Measurements from ENCODE around the gene ENDOV. TPM values are rescaled to one million over a fixed set of nuclear protein-coding genes. Genes with fewer than 3 reads are reported as not detected.

The ENDOV gene
- total RNA-seq, 4 donors from 2014 or later, result 9.1 to 14.7 (median 13.0) TPM

DNA sequence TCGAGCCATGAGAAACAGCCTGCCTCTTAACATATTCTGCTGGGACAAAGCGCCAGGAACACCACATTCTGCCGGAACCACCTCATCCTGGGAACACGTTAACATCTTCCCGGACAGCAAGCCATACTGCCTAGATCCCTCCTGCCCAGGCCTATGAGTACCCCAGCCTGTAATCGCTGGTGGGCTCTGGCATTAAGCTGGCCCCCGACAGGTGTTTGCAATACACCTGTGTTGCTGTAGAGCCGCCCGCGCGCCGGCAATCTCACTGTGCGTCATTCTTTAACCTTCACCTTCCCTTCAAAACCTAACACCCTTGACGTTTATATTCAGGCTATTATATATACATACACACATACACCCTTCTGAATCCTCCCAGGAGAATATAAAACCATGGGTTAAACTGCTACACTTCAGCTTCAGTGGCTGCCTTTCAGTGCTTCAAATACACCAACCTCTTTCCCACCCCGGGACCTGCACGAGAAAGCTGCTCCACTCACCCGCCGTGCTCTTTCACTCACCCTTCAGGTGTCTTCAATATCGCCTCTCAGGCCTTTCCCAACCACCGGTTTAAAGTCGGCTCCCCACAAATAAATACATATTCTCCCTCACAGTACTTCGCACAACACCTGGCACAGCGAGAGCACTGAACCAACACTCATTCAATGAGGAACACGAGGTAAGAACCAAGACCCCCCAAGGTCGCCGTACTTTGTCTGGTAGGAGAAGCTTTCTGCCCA lies 1.0 kb upstream of the ENDOV start:
- TF ChIP-seq POLR2A (IDR thresholded peaks at IDR 0.05; ENCODE audit: low read depth), result no peak
- TF ChIP-seq EP300 (IDR thresholded peaks at IDR 0.05), result no peak
- no peak for TF ChIP-seq CTCF (IDR thresholded peaks at IDR 0.05)
- TF ChIP-seq POLR2AphosphoS5 (IDR thresholded peaks at IDR 0.05), result no peak
- H3K27me3 ChIP-seq, result no peaks in the 10 kb centered on the region
- no peak for DNase-seq (ENCODE audit: extremely low spot score)
- 50% methylated on average over 26 of the region's 26 CpGs for WGBS
- no peaks in the 10 kb centered on the region for H3K9me3 ChIP-seq
- H3K27ac ChIP-seq (replicated peaks in 1 of 4), result no peak overlapping the region
- H3K4me1 ChIP-seq, result peaks cover 26 to 46% (median 34%) of the 10 kb centered on the region in 4 donors
- intact Hi-C loops (cut with DNase I), result no loop called here
- peak overlapping the region; percentile 77 to 87 (median 84) for H3K4me3 ChIP-seq
- peaks cover 0 to 16% (median 10%) of the 10 kb centered on the region in 4 donors for H3K36me3 ChIP-seq

DNA sequence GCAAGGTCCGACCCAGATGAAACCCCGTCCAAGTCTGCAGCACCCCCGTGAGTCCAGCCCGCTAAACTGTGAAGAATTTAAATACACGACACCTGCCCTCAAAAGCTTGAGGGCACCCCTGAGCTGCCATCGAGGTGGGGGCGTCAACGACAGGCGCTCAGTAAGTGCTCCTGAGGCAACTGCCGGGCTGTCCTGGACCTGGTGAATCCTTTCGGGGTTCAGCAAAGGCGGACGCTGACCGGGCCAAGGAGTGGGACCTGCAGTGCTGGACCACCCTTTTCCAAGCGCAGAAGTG lies 512 bp upstream of the ENDOV start:
- H3K9me3 ChIP-seq, result no peaks in the 10 kb centered on the region
- no CpG with 5 or more reads among the region's 15 CpGs for WGBS
- H3K27ac ChIP-seq (replicated peaks in 1 of 4), result peak overlapping the region; percentile 94 to 97 (median 96)
- peaks cover 0 to 18% (median 11%) of the 10 kb centered on the region in 4 donors for H3K36me3 ChIP-seq
- peaks cover 26 to 46% (median 34%) of the 10 kb centered on the region in 4 donors for H3K4me1 ChIP-seq
- H3K4me3 ChIP-seq, result peak overlapping the region; percentile 77 to 87 (median 84)
- TF ChIP-seq EP300 (IDR thresholded peaks at IDR 0.05) (no peak), POLR2A (IDR thresholded peaks at IDR 0.05; ENCODE audit: low read depth) (no peak), CTCF (IDR thresholded peaks at IDR 0.05) (no peak), POLR2AphosphoS5 (IDR thresholded peaks at IDR 0.05) (no peak)
- no peaks in the 10 kb centered on the region for H3K27me3 ChIP-seq
- intact Hi-C loops (cut with DNase I), result no loop called here
- DNase-seq (ENCODE audit: extremely low spot score), result no peak

DNA sequence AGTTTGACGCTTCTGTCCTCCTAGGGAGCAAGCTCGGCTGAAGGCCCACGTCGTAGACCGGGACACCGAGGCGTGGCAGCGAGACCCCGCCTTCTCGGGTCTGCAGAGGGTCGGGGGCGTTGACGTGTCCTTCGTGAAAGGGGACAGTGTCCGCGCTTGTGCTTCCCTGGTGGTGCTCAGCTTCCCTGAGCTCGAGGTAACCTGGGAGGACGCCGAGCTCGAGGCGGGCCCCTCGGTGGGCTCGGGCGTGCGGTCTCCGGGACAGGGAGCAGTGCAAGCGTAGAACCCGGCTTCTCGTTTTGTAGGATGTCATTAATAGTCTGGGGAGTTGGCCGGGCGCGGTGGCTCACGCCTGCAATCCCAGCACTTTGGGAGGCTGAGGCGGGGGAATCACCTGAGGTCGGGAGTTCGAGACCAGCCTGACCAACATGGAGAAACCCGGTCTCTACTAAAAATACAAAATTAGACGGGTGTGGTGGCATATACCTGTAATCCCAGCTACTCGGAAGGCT lies 715 bp downstream of the ENDOV start:
- WGBS, result 12% methylated on average over 22 of the region's 39 CpGs
- Histone ChIP-seq H3K9me3 (no peaks in the 10 kb centered on the region), H3K27ac (replicated peaks in 1 of 4) (peak overlapping the region; percentile 94 to 97 (median 96)), H3K4me1 (peaks cover 26 to 46% (median 34%) of the 10 kb centered on the region in 4 donors), H3K36me3 (peaks cover 0 to 26% (median 11%) of the 10 kb centered on the region in 4 donors), H3K27me3 (no peaks in the 10 kb centered on the region), H3K4me3 (peak overlapping the region; percentile 77 to 87 (median 84))
- TF ChIP-seq POLR2A (IDR thresholded peaks at IDR 0.05; ENCODE audit: low read depth), result no peak
- no peak for TF ChIP-seq POLR2AphosphoS5 (IDR thresholded peaks at IDR 0.05)
- TF ChIP-seq CTCF (IDR thresholded peaks at IDR 0.05), result no peak
- no peak for TF ChIP-seq EP300 (IDR thresholded peaks at IDR 0.05)
- intact Hi-C loops (cut with DNase I), result no loop called here
- DNase-seq (ENCODE audit: extremely low spot score), result no peak

DNA sequence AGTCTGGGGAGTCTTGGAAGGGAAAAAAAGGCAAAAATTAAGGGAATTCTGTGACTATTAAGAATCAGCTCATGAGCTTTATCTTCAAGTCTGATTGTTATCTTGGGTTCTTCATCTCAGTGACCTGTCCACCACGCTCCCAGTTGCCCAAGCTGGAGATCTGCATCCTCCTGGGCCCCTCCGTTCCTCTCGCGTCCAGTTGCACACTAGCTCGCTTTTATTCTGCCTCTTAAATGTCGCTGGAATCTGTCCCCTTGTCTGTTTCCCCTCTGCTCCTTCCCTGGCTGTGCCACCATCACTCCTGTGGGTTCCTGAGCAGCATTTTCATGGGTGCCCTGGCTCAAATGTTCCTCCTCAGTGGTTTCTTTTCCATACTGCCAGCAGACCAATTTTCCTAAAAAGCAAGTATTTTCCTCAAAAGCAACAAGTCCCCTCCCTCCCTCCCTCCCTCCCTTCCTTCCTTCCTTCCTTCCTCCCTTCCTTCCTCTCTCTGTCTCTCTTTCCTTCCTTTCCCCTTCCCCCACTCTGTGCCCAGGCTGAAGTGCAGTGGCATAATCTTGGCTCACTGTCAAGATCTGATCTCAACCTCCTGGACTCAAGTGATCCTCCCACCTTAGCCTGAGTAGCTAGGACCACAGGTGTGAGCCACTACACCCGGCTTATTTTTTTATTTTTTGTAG lies 1.4 kb downstream of the ENDOV start:
- 78% methylated on average over 7 of the region's 7 CpGs for WGBS
- Histone ChIP-seq H3K36me3 (peaks cover 0 to 26% (median 11%) of the 10 kb centered on the region in 4 donors), H3K9me3 (no peaks in the 10 kb centered on the region), H3K4me3 (peak overlapping the region; percentile 77 to 87 (median 84)), H3K4me1 (peaks cover 26 to 46% (median 34%) of the 10 kb centered on the region in 4 donors), H3K27ac (replicated peaks in 1 of 4) (no peak overlapping the region), H3K27me3 (no peaks in the 10 kb centered on the region)
- TF ChIP-seq POLR2A (IDR thresholded peaks at IDR 0.05; ENCODE audit: low read depth), result no peak
- TF ChIP-seq CTCF (IDR thresholded peaks at IDR 0.05), result no peak
- TF ChIP-seq EP300 (IDR thresholded peaks at IDR 0.05), result no peak
- no peak for TF ChIP-seq POLR2AphosphoS5 (IDR thresholded peaks at IDR 0.05)
- intact Hi-C loops (cut with DNase I), result no loop called here
- DNase-seq (ENCODE audit: extremely low spot score), result no peak
